SK-N-MC (cell line): ENCODE measurements around the gene MAPKAPK2.

ENCODE experiments used
- EZH2 ChIP-seq: fragments of 200-600 bp; sonication (generic); IDR thresholded peaks from one replicate; pipeline ENCODE4 v1.6.1; 2017; ENCODE audit warnings: antibody characterized with exemption
- FOXP2 ChIP-seq: optimal IDR thresholded peaks from 2 replicates; pipeline ENCODE3; 2011; ENCODE audit warnings: mild to moderate bottlenecking, moderate library complexity; ENCODE audit not compliant: insufficient read depth; ENCODE audit errors: extremely low read length, control extremely low read depth
- POLR2AphosphoS5 ChIP-seq: IDR thresholded peaks from 2 replicates; pipeline ENCODE4 v1.6.1; 2012; ENCODE audit warnings: mild to moderate bottlenecking, low read depth, low read length, borderline replicate concordance

GRCh38 chr1:206735553-206736031 lies 50.9 kb downstream of the MAPKAPK2 start:
- TF ChIP-seq POLR2AphosphoS5, result no peak
- no peak for TF ChIP-seq FOXP2
- TF ChIP-seq EZH2, result no peak
